Neural cell (in vitro differentiated cells): ENCODE data around the gene TGFBRAP1. TPM values are rescaled to one million over a fixed set of nuclear protein-coding genes. Genes with fewer than 3 reads are reported as not detected.

Experiments
- H2AFZ ChIP-seq: fragments of 200-600, 300-800 bp; sonication (generic), shearing (Covaris generic); 2 replicates; pipeline ENCODE4 v1.6.0; 2014; ENCODE audit warnings: low read depth, mild to moderate bottlenecking, antibody characterized with exemption, low read length, moderate library complexity
- H3F3A ChIP-seq: fragments of 200-600 bp; shearing (Covaris generic); 2 replicates; pipeline ENCODE4 v1.6.1; 2016; ENCODE audit warnings: mild to moderate bottlenecking, moderate library complexity, mixed read lengths, antibody characterized with exemption, low read length; ENCODE audit not compliant: insufficient read depth, poor library complexity, severe bottlenecking
- H3K27ac ChIP-seq: fragments of 200-600, 300-800 bp; sonication (generic), shearing (Covaris generic); 2 replicates; pipeline ENCODE4 v1.5.1; 2014; ENCODE audit warnings: mild to moderate bottlenecking, low read length, moderate library complexity
- H3K27me3 ChIP-seq: fragments of 300-800, 200-600 bp; sonication (generic), shearing (Covaris generic); 2 replicates; pipeline ENCODE4 v1.6.0; 2014; ENCODE audit warnings: mild to moderate bottlenecking, low read depth, low read length, moderate library complexity; ENCODE audit not compliant: insufficient read depth
- H3K36me3 ChIP-seq: fragments of 300-800, 200-600 bp; sonication (generic), shearing (Covaris generic); 2 replicates; pipeline ENCODE4 v1.5.1; 2014; ENCODE audit warnings: mild to moderate bottlenecking, antibody characterized with exemption, low read length, moderate library complexity; ENCODE audit not compliant: insufficient read depth
- H3K4me2 ChIP-seq: fragments of 300-800, 200-600 bp; sonication (generic), shearing (Covaris generic); 2 replicates; pipeline ENCODE4 v1.6.0; 2014; ENCODE audit warnings: mild to moderate bottlenecking, low read length
- H3K4me3 ChIP-seq: fragments of 300-800, 200-600 bp; sonication (generic), shearing (Covaris generic); 2 replicates; pipeline ENCODE4 v1.5.1; 2014; ENCODE audit warnings: mild to moderate bottlenecking, low read length, moderate library complexity
- H3K79me2 ChIP-seq: fragments of 200-600 bp; shearing (Covaris generic); replicated peaks from 2 replicates; pipeline ENCODE4 v1.6.0; 2014; ENCODE audit warnings: mild to moderate bottlenecking, low read length, moderate library complexity; ENCODE audit not compliant: insufficient read depth
- H3K9ac ChIP-seq: fragments of 300-800, 200-600 bp; sonication (generic), shearing (Covaris generic); 2 replicates; pipeline ENCODE4 v1.6.1; 2016; ENCODE audit warnings: mild to moderate bottlenecking, low read length, mixed read lengths
- H3K9me2 ChIP-seq: fragments of 200-600 bp; shearing (Covaris generic); 2 replicates; pipeline ENCODE4 v1.6.1; 2016; ENCODE audit warnings: mild to moderate bottlenecking, low read length, mixed read lengths; ENCODE audit not compliant: insufficient read depth
- H3K9me3 ChIP-seq: fragments of 200-600, 300-800 bp; sonication (generic), shearing (Covaris generic); 2 replicates; pipeline ENCODE4 v1.6.1; 2016; ENCODE audit warnings: mild to moderate bottlenecking, mixed run types, low read length, moderate library complexity, mixed read lengths
- H4K20me1 ChIP-seq: fragments of 200-600 bp; shearing (Covaris generic); 2 replicates; pipeline ENCODE4 v1.6.1; 2016; ENCODE audit warnings: mild to moderate bottlenecking, mixed run types; ENCODE audit not compliant: insufficient read depth
- EP300 ChIP-seq: fragments of 450-650 bp; conservative IDR thresholded peaks from 2 replicates; pipeline ENCODE4 v1.6.1; 2014; ENCODE audit warnings: antibody characterized with exemption, mild to moderate bottlenecking, moderate library complexity; ENCODE audit not compliant: poor library complexity, severe bottlenecking
- EZH2 ChIP-seq: fragments of 200-600, 300-800 bp; shearing (Covaris generic), sonication (generic); IDR thresholded peaks from 2 replicates; pipeline ENCODE4 v1.6.1; 2014; ENCODE audit warnings: antibody characterized with exemption, low read length, borderline replicate concordance, mild to moderate bottlenecking; ENCODE audit not compliant: insufficient read depth, poor library complexity, severe bottlenecking
- MXI1 ChIP-seq: fragments of 450-650 bp; conservative IDR thresholded peaks from 2 replicates; pipeline ENCODE4 v1.6.1; 2014; ENCODE audit warnings: antibody characterized with exemption, mild to moderate bottlenecking; ENCODE audit not compliant: poor library complexity, severe bottlenecking
- POLR2AphosphoS5 ChIP-seq: IDR thresholded peaks from 2 replicates; pipeline ENCODE4 v1.6.1; 2012
- RAD21 ChIP-seq: fragments of 450-650 bp; conservative IDR thresholded peaks from 2 replicates; pipeline ENCODE4 v1.6.1; 2014; ENCODE audit warnings: antibody characterized with exemption, mild to moderate bottlenecking, moderate library complexity
- SMC3 ChIP-seq: fragments of 450-650 bp; conservative IDR thresholded peaks from 2 replicates; pipeline ENCODE4 v1.6.1; 2014; ENCODE audit warnings: antibody characterized with exemption, mild to moderate bottlenecking, moderate library complexity; ENCODE audit not compliant: poor library complexity
- TAF1 ChIP-seq: IDR thresholded peaks from 2 replicates; pipeline ENCODE4 v1.6.1; 2012; ENCODE audit warnings: low read depth
- polyA plus RNA-seq: library from polyadenylated mRNA; depleted of rRNA; stranded (reverse); fragments of >200 nt; gene quantifications from 2 replicates; pipeline ENCODE4 v1.2.3, GENCODE V29; 2014
- TF ChIP-seq, protein P1 (sequence below): IDR thresholded peaks from 2 replicates; pipeline ENCODE4 v1.6.1; 2012; ENCODE audit warnings: borderline replicate concordance
- TF ChIP-seq, protein P2 (sequence below): fragments of 450-650 bp; IDR thresholded peaks from 2 replicates; pipeline ENCODE4 v1.5.1; 2014; ENCODE audit warnings: antibody characterized with exemption, mild to moderate bottlenecking, moderate library complexity; ENCODE audit not compliant: poor library complexity, severe bottlenecking

TGFBRAP1 gene
- polyA plus RNA-seq, 1 donor from 2014 or later, result 13.9 TPM

DNA sequence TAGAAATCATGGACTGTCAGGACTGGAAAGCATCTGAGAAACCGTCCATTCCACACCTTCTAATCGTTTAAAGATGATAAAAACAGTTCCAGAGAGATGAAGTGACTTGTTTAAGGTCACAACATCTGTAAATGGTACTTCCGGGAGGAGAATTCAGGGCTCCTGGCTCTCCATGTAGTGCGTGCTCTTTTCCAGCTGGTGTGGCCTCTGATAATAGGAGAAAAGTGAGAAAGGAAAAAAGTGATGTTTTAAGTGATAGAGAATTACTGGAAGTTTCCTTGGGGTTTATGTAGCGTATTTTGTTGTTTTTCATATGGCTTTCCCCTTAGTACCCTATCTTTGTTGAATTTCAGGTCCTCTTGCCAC lies 8.5 kb upstream of the TGFBRAP1 start:
- H2AFZ ChIP-seq, result peak overlapping the region; percentile 74
- no peaks in the 10 kb centered on the region for H3K9me2 ChIP-seq
- TF ChIP-seq, protein P1, sequence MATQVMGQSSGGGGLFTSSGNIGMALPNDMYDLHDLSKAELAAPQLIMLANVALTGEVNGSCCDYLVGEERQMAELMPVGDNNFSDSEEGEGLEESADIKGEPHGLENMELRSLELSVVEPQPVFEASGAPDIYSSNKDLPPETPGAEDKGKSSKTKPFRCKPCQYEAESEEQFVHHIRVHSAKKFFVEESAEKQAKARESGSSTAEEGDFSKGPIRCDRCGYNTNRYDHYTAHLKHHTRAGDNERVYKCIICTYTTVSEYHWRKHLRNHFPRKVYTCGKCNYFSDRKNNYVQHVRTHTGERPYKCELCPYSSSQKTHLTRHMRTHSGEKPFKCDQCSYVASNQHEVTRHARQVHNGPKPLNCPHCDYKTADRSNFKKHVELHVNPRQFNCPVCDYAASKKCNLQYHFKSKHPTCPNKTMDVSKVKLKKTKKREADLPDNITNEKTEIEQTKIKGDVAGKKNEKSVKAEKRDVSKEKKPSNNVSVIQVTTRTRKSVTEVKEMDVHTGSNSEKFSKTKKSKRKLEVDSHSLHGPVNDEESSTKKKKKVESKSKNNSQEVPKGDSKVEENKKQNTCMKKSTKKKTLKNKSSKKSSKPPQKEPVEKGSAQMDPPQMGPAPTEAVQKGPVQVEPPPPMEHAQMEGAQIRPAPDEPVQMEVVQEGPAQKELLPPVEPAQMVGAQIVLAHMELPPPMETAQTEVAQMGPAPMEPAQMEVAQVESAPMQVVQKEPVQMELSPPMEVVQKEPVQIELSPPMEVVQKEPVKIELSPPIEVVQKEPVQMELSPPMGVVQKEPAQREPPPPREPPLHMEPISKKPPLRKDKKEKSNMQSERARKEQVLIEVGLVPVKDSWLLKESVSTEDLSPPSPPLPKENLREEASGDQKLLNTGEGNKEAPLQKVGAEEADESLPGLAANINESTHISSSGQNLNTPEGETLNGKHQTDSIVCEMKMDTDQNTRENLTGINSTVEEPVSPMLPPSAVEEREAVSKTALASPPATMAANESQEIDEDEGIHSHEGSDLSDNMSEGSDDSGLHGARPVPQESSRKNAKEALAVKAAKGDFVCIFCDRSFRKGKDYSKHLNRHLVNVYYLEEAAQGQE, result no peak
- no peak for TF ChIP-seq SMC3
- H3K27ac ChIP-seq, result peak overlapping the region; percentile 60
- H3K9ac ChIP-seq, result peak overlapping the region; percentile 85
- H3K79me2 ChIP-seq, result peaks cover 44% of the 10 kb centered on the region
- no peaks in the 10 kb centered on the region for H4K20me1 ChIP-seq
- H3K36me3 ChIP-seq, result no peaks in the 10 kb centered on the region
- H3F3A ChIP-seq, result no peaks in the 10 kb centered on the region
- H3K4me2 ChIP-seq, result peak overlapping the region; percentile 81
- no peaks in the 10 kb centered on the region for H3K27me3 ChIP-seq
- peak overlapping the region; percentile 72 for H3K4me3 ChIP-seq
- H3K9me3 ChIP-seq, result no peaks in the 10 kb centered on the region

DNA sequence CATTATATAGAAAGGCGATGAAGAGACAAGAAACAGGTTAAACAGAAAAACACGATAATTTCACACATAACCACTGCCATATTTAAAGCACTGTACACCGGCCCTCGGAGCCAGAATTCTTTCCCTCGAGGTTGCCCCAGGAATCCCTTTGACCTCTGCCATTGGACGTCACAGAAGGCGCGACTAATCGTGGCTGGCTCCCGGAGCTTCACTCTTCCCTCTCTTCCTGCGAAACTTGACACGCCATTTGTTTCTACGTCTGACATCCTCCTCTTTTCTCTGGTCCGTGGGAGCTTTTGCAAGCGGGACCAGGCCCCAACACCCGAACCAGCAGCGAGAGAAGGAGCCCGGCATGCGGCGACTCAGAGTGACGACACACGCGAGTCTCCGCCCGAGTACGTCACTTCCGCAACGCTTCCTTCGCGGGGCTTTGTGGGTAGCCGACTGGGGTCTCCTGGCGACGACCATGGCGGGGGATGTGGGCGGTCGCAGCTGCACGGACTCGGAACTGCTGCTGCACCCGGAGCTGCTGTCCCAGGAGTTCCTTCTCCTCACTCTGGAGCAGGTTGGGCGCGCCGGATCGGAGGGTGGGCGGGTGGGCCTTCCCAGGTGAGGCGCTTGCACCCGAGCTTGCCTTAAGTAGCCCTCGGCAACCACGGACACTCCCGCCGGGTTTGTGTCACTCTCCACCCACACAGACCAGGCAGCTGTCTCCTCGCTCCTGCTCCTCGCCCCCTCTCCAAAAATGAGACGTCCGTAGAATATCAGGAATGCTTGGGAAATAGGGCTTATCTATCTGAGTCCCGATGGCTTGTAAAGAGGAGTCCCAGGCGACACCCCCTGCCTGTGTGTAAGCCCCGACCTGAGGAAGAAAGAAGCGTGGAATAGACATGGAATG lies 7.8 kb upstream of the TGFBRAP1 start, which contains the start of gene C2orf49:
C2orf49 (plus strand) TSS at position 419 of the 898 bp plus-strand sequence; CDS start at position 467, 48 bp downstream.
- Histone ChIP-seq H3K27me3 (no peaks in the 10 kb centered on the region), H3K27ac (peak within 1 kb of the TSS; percentile 95), H3K4me2 (peak within 1 kb of the TSS; percentile 98), H3K79me2 (peaks cover 44% of the 10 kb centered on the region), H2AFZ (peak within 1 kb of the TSS; percentile 99), H3K4me3 (peak within 1 kb of the TSS; percentile 72), H3K9ac (peak within 1 kb of the TSS; percentile 85), H3K9me2 (no peaks in the 10 kb centered on the region), H3K9me3 (no peaks in the 10 kb centered on the region), H3K36me3 (no peaks in the 10 kb centered on the region), H4K20me1 (no peaks in the 10 kb centered on the region), H3F3A (no peaks in the 10 kb centered on the region)
- TF ChIP-seq EZH2 (no peak), POLR2AphosphoS5 (peak; percentile 84), RAD21 (no peak), EP300 (peak; percentile 89), TAF1 (peak; percentile 79), MXI1 (peak; percentile 94), SMC3 (no peak)
- TF ChIP-seq, protein P1, result peak; percentile 64
- TF ChIP-seq, protein P2, sequence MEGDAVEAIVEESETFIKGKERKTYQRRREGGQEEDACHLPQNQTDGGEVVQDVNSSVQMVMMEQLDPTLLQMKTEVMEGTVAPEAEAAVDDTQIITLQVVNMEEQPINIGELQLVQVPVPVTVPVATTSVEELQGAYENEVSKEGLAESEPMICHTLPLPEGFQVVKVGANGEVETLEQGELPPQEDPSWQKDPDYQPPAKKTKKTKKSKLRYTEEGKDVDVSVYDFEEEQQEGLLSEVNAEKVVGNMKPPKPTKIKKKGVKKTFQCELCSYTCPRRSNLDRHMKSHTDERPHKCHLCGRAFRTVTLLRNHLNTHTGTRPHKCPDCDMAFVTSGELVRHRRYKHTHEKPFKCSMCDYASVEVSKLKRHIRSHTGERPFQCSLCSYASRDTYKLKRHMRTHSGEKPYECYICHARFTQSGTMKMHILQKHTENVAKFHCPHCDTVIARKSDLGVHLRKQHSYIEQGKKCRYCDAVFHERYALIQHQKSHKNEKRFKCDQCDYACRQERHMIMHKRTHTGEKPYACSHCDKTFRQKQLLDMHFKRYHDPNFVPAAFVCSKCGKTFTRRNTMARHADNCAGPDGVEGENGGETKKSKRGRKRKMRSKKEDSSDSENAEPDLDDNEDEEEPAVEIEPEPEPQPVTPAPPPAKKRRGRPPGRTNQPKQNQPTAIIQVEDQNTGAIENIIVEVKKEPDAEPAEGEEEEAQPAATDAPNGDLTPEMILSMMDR, result peak; percentile 17
